Non-pigmented ciliary epithelial cell (primary cell): ENCODE measurements around the gene ERFE.

ENCODE experiments used
- DNase-seq: peaks from one replicate; pipeline ENCODE4 v3.0.0-alpha.2; 2010; ENCODE audit warnings: low read depth

Gene ERFE

DNA sequence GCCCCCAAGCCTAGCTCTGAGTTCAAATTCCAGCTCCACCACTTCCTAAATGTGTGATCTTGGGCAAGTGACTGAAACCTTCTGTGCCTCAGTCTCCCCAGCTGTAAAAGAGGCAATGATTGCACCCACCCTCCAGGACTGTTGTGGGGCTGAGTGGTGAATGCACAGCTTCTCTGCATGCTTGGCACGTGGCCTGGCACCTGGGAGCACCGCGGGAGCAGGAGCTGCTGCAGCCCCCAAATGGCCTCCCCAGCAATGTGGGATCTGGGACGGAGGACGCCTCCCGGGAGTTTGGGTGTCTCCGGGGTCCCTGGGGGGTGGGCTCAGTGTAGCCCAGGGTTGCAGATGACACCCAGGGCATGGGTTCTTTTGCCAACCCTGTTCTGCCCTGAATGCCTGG is 18.7 kb upstream of the ERFE start:
- DNase-seq, result no peak

DNA sequence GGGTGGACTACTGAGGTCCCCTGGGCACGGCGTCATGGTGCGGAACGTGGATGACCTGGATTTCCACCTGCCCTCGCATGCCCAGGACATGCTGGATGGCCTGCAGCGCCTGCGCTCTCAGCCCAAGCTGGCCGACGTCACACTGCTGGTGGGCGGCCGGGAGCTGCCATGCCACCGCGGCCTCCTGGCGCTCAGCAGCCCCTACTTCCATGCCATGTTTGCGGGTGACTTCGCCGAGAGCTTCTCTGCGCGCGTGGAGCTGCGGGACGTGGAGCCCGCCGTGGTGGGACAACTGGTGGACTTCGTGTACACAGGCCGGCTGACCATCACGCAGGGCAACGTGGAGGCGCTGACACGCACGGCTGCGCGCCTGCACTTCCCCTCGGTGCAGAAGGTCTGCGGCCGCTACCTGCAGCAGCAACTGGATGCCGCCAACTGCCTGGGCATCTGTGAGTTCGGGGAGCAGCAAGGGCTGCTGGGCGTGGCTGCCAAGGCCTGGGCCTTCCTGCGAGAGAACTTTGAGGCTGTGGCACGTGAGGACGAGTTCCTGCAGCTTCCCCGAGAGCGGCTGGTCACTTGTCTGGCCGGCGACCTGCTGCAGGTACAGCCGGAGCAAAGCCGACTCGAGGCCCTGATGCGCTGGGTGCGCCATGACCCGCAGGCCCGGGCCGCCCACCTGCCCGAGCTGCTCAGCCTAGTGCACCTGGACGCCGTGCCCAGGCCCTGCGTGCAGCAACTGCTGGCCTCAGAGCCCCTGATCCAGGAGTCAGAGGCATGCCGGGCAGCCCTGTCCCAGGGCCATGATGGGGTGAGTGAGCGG is 17.8 kb upstream of the ERFE start:
- DNase-seq, result no peak

DNA sequence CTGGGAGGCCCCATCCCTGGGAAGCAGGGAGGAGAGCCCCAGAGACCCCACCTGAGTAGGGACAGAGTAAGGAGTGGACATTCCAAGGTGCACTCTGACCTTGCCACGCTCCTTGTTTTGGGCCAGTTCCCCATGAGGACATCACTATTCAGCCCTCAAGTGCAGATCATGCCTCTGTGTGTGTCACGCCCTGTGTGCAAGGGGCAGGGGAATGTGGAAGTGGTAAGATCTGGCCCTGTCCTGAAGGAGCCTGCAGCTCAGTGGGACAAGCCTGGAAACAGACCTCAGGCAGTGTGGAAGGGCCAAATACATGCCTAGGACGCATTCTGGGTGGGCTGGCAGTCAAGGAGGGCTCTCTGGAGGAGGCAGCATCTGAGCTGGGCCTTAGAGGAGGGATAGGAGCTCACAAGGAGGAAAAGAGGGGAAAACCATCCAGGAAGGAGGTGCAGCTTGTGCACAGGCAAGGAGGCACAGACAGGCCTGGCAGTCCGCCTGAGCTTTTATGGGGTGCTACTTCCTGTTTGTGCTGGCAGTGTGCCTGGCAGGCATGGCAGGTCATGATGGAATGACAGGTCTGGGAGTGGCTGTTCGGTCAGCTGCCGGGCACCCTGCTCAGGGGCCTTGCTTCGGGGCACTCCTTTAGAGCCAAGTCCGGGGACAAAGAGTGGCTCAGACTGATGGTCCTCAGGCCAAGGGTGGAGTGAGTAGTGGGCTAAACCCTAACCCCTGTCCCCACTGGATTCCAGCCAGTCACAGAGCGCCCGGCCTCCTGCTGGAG is 17.0 kb upstream of the ERFE start:
- no peak for DNase-seq

DNA sequence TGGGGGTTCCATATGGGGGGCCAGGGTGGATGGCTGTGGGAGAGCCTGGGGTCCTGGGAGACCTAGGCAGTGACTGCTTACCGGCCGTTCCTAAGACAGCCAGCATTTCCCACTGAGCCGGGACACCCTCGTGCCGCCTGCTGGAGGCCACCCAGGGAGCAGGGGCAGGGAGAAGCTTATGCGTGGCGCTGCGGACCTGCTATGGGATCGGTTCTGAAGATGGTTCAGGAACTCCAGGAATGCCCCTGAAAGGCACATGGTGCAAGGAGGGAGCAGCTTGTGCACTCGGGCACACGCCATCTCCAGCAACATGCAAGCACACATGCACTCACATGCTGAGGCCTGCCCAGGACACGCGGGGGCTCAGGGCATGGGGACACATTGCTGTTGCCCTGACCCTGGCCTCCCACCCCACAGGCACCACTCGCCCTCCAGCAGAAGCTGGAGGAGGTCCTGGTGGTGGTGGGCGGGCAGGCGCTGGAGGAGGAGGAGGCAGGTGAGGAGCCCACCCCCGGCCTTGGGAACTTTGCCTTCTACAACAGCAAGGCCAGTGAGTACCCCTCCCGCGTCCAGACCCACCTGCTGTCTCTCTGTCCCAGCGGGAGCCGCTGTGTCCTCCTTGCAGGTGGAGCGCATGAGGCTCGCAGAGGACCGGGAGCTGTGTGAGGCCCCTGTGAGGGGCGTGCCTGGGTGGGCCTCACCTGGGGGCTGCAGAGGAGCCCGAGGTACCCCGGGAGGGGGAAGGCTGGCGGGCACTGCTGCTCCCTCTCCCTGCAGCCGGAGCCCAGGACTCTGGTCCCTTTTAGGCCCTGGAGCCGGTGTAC is 16.2 kb upstream of the ERFE start:
- no peak for DNase-seq

DNA sequence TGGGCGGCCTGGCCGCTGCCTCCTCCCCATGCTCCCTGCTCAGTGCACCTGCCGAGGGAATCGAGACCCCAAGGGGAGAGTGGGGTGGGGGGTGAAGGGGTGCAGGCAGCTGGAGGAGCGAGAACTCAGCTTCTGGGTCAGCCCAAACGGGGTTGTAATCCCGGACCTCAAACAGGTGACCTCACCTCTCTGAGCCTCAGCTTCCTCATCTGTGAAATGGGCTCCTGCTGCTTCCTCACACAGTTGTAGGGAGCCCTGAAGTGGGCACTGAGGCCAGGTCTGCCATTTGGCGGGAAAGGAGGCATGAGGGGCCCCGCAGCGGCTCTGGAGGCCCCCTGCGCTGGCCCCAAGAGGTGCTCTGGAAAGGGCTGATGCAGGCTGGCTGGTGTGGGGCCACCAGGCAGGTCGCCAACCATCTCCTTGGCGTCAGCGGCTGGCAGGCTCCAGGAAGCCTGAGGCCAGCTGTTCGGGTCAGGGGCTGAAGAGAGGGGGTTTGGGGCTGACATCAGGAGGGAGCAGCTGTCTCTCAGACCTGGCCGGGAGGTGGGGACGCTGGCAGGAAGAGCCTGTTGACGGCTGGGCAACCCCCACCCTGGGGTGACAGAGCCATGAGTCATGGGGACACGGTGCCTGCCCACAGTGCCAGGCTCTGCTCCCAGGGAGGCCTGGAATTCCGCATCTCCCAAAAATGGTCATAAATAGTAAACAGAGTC is 15.4 kb upstream of the ERFE start:
- DNase-seq, result no peak

DNA sequence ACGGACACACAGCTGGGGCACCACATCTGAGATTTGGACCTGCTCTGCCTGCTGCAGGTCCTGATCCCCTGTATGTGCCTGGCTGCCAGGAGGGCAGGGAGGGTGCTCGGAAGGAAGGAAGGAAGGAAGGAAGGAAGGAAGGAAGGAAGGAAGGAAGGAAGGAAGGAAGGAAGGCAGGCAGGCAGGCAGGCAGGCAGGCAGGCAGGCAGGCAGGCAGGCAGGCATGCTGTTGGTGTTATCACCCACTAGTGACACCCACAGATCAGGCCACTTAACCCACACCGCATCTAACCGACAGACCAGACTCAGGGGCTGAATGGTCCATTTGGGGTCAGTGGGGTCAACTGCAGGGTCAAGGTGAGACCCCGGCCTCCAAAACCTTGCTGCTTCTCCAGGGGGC is 14.5 kb upstream of the ERFE start:
- no peak for DNase-seq

DNA sequence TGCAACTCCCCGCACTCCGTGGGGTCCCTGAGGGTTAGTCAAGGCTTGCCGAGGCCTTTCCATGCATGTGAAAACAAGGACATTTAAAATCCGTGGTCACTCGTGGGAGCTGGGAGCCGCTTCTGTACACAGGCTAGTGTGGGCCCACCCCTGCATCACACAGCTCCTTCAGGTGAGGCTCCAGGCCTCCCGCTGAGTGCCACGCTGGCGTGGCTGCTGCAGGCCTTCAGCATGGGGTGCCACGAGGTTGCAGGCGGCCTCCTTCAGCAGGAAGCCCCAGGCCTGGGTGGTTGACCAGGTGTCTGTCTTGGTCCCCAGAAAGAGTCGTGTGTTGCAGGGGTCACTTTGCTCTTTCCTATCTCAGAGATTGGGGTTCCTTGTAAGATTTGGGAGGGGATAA is 13.7 kb upstream of the ERFE start:
- DNase-seq, result no peak

DNA sequence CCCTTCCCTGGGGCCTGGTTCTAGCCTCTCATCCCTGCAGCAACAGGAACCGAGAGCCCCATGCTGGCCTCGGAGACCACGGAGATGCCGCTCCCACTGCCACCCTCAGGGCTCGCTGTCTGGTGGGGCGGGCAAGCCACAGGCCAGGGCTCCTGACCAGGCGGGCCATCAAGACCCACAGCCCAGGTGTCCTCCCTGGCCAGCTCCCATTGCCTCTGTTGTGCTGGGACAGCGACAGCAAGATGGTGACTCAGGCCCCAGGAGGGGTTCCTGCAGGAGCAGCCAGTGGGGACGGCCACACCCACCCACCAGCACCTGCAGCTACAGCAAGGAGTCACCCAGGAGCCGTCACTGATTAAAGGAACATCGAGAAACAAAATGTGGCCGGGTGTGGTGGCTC is 12.9 kb upstream of the ERFE start:
- no peak for DNase-seq

DNA sequence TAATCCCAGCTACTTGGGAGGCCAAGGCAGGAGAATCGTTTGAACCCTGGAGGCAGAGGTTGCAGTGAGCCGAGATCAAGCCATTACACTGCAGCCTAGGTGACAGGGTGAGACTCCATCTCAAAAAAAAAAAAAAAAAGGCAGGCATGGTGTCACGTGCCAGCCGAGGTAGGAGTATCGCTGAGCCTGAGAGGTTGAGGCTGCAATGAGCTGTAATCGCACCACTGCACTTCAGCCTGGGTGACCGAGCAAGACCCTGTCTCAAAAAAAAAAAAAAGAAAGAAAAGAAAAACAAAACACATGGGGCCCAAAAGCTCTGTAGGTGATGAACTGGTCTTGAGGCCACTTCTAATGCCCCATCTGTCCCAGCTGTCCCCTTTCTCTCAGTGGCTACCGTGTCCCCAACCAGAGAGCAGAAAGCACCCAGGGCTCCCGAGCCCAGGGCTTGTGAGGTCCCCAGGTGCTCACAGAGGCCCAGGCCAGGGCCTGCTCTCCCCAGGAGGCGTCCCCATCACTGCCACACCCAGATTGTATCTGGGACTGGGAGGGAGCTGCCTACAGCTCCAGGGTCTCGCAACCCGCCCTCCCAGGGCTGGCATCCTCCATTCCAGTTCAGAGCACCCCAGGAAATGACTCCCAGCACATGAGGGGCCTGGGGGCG is 11.8 kb upstream of the ERFE start:
- no peak for DNase-seq

DNA sequence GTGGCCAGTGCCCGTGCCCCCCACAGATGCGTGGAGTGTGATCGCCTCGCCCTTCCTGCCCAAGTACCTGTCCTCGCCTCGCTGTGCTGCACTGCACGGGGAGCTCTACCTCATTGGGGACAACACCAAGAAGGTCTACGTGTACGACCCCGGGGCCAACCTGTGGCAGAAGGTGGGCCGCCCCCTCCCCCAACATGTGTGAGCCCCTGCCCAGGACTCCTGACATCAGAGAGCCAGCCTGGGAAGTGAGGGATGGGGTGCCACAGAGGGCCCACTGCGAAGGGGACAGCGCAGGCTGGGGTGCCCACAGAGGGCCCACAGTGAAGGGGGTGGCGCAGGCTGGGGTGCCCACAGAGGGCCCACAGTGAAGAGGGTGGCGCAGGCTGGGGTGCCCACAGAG is 9.8 kb upstream of the ERFE start:
- DNase-seq, result no peak

DNA sequence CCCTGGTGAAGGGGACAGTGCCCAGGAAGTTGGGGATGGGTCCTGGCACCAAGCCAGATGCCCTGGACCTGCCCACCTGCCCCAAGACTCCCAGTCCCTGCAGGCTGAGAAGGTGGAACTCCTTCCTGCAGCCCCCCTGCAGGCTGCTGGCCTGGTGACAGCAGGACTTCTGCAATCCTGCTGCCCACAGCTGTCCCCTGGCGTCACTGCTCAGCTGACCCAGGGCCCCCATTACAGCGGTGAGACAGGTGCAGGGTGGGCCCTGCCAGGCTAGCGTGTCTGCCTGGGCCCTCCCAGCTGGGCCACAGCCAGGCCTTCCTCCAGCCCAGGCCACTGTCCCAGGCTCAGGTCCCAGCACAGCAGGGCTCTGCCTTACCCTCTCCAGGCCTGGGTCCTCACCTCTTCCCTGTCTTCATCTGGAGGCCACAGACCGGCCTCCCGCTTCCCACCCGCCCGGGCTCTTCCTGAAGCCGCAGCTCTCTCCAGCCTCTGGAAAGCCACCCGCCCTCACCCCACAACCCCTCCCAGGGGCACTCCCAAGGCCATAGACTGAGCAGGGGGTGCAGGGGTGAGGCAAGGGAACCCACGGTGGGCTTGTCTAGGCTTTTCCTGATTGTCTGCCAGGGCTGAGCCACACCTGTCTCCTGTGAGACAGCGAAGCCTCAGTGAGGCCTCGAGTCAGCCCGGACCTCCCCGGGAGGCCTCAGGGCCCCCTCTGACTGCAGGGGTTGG is 8.8 kb upstream of the ERFE start:
- DNase-seq, result no peak

DNA sequence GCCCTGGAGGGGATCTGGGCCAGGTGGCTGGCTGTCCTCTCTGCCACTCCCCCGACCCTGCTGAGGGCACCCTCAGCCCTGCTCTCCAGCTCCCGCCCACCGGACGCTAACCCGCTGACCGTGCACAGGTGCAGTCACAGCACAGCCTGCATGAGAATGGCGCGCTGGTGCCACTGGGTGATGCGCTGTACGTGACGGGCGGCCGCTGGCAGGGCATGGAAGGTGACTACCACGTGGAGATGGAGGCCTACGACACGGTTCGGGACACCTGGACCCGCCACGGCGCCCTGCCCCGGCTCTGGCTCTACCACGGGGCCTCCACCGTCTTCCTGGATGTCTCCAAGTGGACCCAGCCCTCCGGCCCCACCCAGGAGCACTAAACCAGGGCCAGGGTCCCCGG is 8.1 kb upstream of the ERFE start:
- DNase-seq, result no peak

DNA sequence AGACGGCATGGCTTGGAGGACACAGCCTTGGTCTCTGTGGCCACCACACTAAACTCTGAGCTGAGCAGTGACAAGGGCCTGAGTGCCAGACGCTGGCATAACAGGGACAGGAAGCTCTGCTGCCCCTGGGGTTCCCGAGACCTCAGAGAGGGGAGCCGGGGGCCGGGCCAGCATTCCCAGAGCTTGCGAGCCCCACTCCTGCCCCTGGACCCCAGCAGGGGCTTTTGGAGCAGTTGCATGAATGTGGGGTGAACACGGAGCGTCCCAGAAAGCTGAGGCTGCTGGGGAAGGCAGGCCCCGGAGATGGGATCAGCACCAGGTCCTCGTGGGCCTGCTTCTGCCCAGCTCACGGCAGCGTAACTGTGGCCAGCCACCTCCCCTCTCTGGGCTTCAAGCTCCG is 7.6 kb upstream of the ERFE start:
- no peak for DNase-seq

DNA sequence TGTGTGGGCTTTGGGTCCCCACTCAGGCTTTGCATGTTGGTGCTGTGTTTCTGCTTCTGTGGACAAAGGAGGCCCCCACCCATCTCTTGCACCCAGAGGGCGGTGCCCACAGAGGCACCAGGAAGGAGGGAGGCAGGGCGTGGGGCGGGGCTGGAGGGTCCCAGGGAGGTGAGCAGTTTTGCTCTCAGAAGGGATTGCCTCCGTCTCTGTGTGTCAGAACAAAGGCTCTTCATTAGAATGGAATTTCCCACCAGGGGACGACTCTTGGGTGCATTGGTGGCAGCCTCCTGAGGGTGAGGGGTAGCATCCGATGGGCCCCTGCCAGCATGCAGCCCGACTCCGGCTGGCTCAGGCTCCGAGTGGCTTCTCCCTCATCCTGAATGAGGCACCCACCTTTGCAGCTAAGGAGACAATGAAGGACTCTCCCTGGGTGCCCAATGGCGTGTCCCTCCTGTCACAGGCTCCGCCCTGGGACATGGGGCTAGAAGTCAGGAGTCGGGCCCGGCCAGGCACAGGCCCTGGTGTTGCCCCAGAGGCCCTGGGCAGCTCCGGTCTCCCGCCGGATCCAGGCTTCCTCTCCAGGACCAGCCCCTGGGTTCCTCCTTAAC is 7.0 kb upstream of the ERFE start:
- no peak for DNase-seq

DNA sequence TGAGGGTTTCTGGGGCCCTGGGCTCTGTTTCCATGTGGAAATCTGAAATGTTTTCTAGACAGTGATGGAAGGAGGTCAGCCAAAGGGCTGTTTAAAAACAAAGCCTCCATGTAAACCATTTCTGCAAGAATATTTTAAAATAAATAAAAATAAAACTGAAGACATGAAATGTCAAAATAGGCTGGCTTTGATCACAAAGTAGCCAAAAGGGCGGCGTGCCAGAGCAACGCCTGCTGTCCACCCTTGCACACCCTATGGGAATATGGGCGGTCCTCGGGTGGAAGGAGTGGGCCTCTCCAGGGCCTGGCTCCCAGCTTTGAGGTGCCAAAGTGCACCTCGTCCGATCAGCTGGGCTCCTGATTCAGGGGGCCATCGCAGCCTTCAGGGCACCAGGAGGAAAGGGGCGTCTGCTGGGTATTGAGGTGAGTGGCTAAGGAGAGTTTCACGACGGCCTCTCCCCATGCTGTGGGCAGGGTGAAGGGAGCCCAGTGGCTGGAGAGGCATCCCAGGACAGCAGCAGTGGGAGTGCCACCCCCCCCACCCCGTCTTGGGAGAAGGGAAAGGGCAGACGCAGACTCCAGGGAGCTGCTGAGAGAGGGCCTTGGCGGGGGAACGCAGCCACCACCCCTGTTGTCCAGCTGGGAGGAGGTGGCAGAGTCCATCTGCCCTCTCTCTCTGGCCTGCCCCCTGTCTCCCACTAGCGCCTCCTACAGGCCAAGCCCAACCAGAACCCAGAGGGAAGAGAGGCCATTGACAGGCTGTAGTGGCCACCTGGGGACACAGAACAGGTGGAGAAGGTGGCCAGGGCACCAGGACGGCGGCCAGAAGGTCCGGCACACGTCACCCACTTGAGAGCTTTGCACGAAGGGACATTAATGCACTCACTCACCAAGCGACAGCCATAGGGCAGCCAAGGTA is 5.7 kb upstream of the ERFE start:
- no peak for DNase-seq

DNA sequence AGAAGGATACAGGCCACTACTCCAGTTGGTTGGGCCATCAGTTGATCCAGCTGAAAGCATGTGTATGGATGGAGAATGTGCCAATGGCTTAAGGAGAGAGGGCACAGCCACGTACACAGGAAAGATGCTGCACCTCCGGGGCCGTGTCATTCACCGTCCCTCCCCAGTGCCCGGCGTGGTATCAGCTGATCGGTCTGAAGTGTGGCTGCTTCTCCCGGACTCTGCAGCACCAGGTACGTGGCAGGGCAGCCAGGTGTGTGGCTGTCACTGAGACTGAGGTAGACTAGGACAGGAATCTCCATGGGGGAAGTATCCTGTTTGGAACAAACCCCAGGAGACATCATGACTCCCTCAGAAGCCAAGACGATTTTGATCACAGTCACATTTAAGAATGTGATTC is 4.2 kb upstream of the ERFE start:
- DNase-seq, result no peak

DNA sequence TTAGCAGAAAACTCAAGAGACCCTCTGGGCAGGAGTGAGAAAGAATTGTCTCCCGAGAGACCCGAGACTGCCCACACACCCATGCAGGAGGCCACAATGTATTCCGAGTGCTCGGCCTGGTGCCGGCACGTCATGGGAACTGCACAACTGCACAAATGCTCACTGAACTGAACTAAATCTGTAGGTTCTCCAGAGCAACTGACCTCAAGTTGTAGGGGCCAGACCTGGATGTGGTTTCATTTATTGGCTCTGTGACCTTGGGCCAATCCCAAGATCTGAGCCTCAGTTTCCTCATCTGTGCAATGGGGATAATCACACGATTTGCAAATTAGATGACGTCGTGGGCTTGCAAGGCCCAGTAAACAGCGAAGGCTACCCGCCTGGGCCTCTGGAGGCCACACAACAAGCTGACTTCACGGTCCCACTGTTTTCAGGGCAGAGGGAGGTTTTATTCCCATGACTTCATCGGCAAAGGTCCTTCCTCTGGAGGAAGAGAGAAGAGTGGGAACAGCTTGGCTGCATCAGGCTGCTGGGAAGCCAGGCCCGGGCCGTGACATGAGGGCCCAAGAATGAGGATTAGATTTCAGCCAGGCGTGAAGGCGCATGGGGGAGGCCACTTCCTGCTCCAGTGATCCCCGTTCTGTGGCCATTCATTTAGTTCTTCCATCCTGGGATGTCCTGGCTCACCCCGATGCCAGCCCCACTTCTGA is 3.6 kb upstream of the ERFE start:
- peak; percentile 71 for DNase-seq
